GM21825 (cell line): Measurements from ENCODE around the gene LSM7.
"Not testable (repeated sequence)": the region's sequence is repeated elsewhere in the genome, so short reads cannot be mapped to it uniquely, and the experiment has no call there.

Experiments used
- ATAC-seq: cut with Tn5 transposase; IDR thresholded peaks from one replicate; pipeline ENCODE4 v1.9.1; 2021; ENCODE audit warnings: mild to moderate bottlenecking, moderate library complexity; ENCODE audit not compliant: unreplicated experiment

LSM7 gene

GRCh38 chr19:2355168-2356035 is 27.0 kb upstream of the LSM7 start:
- no peak for ATAC-seq

- ATAC-seq, result no peak
Measured at GRCh38 chr19:2354670-2355069, 26.3 kb upstream of the LSM7 start.

DNA sequence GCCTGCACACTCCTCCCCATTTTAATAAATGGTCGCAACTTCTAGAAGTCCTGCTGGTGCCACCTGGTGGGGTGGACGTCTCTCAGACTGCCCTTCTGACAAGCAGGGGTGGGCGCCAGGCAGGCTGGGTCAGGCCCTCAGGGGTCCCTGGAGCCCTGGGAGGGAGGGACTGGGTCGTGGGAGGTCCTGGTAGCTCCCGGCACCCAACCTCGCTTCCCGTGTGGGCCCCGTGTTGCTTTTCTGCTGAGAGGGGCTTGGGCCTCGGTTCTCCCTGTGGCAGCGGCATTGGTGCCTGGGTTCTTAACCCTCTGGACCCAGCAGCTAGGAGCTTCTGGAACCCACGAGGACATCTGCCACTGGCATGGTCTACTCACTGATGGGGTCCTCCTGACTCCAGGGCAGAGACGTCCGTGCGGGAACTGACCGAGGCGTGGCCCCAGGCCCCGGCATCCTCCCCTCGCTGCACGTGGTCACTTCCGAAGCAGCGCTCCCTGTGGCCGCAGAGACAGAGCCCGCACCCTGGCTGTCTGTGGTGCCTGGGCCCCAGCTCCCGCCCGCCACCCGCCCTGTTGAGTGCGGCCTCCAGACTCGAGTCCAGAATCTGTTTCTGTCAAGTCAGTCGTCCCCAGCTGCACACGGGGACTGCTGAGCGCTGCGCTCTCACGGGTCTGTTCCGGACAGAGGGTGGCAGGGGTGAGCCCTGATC is 25.7 kb upstream of the LSM7 start:
- no peak for ATAC-seq

- ATAC-seq, result no peak
Measured at GRCh38 chr19:2353159-2353886, 24.9 kb upstream of the LSM7 start.

DNA sequence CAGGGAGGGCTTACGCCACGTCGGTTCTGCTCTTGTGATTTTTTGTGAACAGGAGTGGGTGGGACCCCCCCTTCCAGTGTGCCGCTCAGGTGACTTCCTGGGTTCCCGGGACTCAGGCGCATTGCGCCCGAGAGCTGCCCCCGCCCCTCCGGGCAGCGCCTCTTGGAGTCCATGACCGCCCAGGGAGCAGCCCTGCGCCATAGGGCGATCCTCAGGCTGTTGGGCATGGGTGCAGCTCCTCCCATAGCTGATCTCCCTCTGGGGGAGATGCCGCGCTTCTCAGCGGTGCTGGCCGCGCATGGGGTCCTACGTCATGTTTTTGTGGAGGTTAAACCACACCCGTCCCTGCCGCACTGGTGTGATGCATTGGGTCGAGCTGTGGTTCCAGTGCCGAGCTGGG is 23.7 kb upstream of the LSM7 start:
- ATAC-seq, result no peak

DNA sequence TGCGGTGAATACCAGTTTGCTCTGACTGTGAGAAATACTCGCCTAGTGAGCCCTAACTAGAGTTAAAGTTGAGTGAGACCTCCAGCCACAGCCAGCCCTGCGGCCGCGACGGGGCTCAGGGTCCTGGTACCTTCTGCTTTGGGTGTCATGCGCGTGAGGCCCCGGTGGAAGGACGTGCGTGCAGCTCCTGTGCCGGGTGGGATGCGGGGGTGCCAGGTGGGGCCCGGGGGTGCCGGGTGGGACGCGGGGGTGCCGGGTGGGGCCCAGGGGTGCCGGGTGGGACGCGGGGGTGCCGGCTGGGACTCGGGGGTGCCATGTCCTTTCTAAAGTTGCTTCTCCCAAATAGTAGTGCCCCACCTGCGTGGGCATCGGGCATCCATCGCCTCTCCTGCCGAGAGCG is 23.2 kb upstream of the LSM7 start:
- ATAC-seq, result no peak

DNA sequence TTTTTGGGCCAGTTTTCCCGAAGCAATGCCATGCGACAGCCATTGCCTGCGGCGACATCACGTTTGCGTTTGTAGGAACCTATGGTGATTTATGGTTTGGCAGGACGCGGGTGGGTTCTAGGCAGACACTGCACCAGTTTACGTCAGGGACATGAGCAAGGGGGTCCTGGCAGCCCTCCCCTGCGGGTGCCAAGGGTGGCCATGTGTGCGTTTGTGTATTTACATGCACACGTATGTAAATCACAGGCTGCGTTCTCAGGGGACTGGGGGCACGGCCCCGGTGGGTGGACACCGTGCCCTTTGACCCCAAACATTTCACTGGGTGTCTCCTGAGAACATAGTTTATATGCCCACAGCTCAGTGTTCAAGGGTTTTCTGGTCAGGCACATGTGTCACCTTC is 22.3 kb upstream of the LSM7 start:
- ATAC-seq, result no peak

- ATAC-seq, result not testable (repeated sequence)
Measured at GRCh38 chr19:2349818-2350217, 21.4 kb upstream of the LSM7 start.

GRCh38 chr19:2345794-2346663 is 17.6 kb upstream of the LSM7 start:
- ATAC-seq, result no peak

- ATAC-seq, result no peak
Measured at GRCh38 chr19:2345076-2345475, 16.7 kb upstream of the LSM7 start.

DNA sequence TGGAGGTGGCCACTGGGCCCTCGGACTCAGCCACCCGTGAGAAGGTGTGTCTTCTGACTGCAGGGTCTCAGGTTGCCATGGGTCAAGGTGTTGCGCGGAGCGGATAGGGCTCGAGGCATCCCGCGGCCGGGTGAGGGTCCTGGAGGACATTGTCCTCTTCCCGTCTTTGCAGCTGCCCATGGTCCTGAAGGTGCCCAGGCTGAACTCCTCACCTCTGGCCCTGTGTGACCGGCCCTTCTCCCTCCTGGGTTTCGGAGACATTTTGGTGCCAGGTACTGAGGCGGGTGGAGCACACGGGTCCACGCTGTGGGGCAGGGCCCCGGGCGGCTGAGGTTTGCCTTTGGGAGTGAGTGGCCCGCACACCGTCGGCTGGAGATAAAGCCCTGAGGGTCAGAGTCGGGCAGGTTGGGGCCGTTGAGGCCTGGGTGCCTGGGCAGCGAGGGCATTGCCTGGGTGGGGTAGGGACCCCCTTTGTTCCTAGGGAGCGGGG is 16.0 kb upstream of the LSM7 start:
- ATAC-seq, result no peak

- ATAC-seq, result no peak
Measured at GRCh38 chr19:2343289-2343982, 15.1 kb upstream of the LSM7 start.

DNA sequence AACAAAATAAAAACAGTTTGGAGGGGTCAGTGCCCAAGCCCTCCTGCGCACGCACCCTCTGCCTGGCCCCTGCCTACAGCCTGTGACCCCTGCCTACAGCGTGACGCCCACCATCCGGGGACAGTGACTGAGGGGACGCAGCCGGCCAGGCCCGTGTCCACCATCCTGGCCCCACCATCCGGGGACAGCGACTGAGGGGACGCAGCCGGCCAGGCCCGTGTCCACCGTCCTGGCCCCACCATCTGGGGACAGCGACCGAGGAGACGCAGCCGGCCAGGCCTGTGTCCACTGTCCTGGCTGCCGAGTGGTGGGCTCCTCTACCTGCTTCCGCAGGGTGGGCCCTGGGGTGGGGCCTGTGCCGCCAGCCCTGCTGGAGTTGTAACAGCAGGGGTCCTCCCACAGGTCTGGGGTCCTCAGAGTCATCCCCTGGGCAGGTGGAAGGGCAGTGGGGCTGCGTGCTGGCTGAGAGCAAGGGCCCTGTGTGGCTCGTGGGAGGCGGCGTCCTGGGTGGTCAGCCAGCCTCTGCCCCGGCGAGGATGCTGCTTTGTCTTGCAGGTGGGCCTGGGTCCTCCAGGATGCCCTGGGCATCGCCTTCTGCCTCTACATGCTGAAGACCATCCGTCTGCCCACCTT is 14.4 kb upstream of the LSM7 start:
- no peak for ATAC-seq

- no peak for ATAC-seq
Measured at GRCh38 chr19:2341982-2342381, 13.6 kb upstream of the LSM7 start.

DNA sequence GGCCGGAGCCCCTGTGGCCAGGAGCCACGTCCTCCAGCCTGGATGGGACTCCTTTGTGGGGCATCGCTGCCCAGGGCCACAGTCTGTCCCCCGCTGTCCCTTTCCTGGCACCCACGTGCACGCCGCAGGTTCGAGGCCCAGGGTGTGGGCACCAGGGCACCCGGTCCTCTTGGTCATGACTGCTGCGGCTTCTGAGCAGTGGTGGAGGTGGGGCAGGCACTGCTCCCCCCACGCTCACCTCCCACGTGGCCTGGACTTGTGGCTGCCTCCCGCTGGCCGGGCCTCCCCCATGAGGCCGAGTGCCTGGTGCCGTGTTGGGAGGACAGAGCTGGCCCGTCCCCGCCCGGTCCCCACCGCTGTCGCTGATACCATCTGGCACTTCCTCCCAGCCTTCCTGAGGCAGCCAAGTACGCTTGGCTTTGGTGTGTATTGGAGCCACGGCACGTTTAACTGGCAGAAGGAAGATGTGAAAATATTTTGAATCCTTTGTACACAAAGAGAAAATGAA is 12.9 kb upstream of the LSM7 start:
- no peak for ATAC-seq

DNA sequence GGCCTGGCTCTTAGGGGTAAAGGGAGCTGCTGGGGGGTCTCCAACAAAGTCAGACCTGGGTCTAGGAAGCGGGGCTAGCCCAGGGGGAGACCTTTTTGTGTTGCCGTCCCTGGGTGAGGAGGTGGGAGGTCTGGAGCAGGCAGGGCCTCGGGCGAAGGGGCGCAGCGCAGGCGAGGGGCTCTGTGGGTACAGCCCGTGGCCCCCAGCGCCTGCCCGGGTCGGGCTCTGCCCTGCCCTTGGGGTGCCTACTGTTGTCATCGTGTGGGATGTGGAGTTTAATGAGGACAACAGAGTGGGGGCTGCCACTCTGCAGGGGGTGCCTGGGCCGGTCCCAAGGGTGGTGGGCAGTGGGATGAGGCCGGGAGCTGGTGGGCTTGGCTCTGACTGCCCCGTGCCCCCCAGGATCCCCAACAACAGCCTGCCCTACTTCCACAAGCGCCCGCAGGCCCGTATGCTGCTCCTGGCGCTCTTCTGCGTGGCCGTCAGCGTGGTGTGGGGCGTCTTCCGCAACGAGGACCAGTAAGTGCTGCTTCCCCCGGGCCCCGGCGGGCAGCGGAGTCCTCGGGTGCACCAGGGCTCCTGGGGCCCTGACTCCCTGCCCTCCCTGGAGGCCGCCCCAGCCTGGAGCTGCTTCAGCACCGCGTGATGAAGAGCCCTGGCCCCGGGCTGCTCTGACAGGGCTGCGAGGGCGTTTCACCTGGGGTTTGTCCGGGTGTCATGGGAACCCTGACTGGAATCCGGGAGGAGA is 12.3 kb upstream of the LSM7 start:
- no peak for ATAC-seq

DNA sequence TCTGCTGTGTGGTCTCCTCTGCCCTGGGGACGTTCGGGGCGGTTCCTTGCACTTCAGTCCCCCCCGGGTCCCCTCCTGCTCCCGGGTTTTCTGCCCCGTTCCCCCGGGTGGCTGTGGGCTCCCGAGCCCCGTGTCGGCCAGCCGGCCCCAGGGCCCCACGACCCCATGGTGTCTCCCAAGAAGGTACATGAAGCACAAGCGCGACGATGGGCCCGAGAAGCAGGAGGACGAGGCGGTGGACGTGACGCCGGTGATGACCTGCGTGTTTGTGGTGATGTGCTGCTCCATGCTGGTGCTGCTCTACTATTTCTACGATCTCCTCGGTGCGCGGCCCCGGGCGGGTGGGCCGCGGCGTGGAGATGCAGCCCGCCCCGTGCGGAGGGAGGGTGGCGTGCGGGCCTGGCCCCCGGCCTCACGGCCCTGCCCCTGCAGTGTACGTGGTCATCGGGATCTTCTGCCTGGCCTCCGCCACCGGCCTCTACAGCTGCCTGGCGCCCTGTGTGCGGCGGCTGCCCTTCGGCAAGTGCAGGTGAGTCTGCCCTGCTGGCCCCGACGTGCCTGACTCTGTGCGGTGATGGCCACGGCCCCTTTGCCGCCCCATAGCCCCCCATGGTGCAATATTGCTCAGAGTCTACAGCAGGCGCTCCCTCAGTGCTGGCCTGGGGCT is 11.4 kb upstream of the LSM7 start:
- ATAC-seq, result no peak
